Lower leg skin (tissue), 3 donors: ENCODE measurements around the gene MAPK8.

Source experiments
- CTCF ChIP-seq, 3 donors: fragments of 450-650 bp; IDR thresholded peaks; one replicate each; pipeline ENCODE4 v1.5.1; 2016; ENCODE audit warnings: antibody characterized with exemption in 3 of 3, mild to moderate bottlenecking in 3 of 3, moderate library complexity in 2 of 3
- POLR2A ChIP-seq, 2 donors: fragments of 450-650 bp; IDR thresholded peaks; one replicate each; pipeline ENCODE4 v1.6.1; 2016 to 2017; ENCODE audit warnings: antibody characterized with exemption in 2 of 2, mild to moderate bottlenecking in 1 of 2, moderate library complexity in 1 of 2

- TF ChIP-seq CTCF (IDR thresholded peaks at IDR 0.05): no peak
- TF ChIP-seq POLR2A (IDR thresholded peaks at IDR 0.05): no peak
Observed at GRCh38 chr10:48410503-48410902, 104.0 kb downstream of the MAPK8 start.
